Suprapubic skin (tissue), 4 donors: ENCODE measurements around the gene CCL26.
"Not testable (repeated sequence)": the region's sequence is repeated elsewhere in the genome, so short reads cannot be mapped to it uniquely, and the experiment has no call there.

Experiments
- EP300 ChIP-seq: sonication (generic); formaldehyde crosslinking; IDR thresholded peaks from one replicate; pipeline ENCODE4 v1.6.1; 2017; ENCODE audit warnings: antibody characterized with exemption
- POLR2A ChIP-seq, 2 donors: fragments of 450-650 bp; IDR thresholded peaks; one replicate each; pipeline ENCODE4 v1.6.1; 2017; ENCODE audit warnings: antibody characterized with exemption in 2 of 2, mild to moderate bottlenecking in 2 of 2, moderate library complexity in 2 of 2
- POLR2AphosphoS5 ChIP-seq, 3 donors: sonication (generic); formaldehyde crosslinking; IDR thresholded peaks; one replicate each; pipeline ENCODE4 v1.6.1; 2017; ENCODE audit warnings: antibody characterized with exemption in 3 of 3
- TF ChIP-seq, protein P1 (sequence below), 2 donors: fragments of 200-600 bp in 1 of 2; fragments of 450-650 bp in 1 of 2; sonication (generic) in 1 of 2; IDR thresholded peaks; one replicate each; pipeline ENCODE4 v1.5.1; 2016 to 2019; ENCODE audit warnings: antibody characterized with exemption in 2 of 2, mild to moderate bottlenecking in 1 of 2, moderate library complexity in 1 of 2

DNA sequence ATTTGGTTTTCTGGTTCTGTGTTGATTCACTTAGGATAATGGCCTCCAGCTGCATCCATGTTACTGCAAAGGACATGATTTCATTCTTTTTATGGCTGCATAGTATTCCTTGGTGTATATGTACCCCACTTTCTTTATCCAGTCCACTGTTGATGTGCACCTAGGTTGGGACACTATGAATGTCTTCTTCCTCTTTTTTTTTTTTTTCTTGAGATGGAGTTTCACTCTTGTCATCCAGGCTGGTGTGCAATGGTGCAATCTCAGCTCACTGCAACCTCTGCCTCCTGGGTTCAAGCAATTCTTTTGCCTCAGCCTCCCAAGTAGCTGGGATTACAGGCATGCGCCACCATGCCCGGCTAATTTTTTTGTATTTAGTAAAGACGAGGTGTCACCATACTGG is 10.2 kb downstream of the CCL26 start:
- TF ChIP-seq, protein P1, sequence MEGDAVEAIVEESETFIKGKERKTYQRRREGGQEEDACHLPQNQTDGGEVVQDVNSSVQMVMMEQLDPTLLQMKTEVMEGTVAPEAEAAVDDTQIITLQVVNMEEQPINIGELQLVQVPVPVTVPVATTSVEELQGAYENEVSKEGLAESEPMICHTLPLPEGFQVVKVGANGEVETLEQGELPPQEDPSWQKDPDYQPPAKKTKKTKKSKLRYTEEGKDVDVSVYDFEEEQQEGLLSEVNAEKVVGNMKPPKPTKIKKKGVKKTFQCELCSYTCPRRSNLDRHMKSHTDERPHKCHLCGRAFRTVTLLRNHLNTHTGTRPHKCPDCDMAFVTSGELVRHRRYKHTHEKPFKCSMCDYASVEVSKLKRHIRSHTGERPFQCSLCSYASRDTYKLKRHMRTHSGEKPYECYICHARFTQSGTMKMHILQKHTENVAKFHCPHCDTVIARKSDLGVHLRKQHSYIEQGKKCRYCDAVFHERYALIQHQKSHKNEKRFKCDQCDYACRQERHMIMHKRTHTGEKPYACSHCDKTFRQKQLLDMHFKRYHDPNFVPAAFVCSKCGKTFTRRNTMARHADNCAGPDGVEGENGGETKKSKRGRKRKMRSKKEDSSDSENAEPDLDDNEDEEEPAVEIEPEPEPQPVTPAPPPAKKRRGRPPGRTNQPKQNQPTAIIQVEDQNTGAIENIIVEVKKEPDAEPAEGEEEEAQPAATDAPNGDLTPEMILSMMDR (IDR thresholded peaks at IDR 0.05) = not testable (repeated sequence)
- not testable (repeated sequence) for TF ChIP-seq EP300; POLR2A (IDR thresholded peaks at IDR 0.05); POLR2AphosphoS5 (IDR thresholded peaks at IDR 0.05)
